ENCODE results near the gene RSPH4A.
A peak's percentile ranks its signal among the peaks of the same experiment; 100 is the strongest.
"Not testable (repeated sequence)": the region's sequence is repeated elsewhere in the genome, so short reads cannot be mapped to it uniquely, and the experiment has no call there.

Gene RSPH4A

DNA sequence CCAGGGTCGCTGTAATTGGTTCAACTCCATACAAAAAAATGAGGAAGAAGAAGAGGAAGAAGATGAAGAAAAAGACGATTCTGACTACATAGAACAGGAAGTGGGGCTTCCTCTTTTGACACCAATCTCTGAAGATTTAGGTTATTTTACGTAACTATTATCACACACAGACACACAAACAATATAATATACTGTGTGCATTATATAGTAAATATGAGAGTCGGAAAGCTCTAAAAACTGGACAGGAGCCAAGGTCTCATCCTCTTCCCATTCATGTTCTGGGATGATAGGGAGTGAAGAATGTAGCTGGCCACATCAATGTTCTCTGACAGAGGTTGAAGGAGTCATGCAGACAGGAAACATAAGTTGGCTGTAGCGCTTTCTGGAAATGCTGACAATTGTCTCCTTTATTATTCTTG, 13.3 kb downstream of the RSPH4A start:
- DNase-seq: no peak

GRCh38 chr6:116631379-116631990, 15.2 kb downstream of the RSPH4A start:
- DNase-seq: no peak

DNA sequence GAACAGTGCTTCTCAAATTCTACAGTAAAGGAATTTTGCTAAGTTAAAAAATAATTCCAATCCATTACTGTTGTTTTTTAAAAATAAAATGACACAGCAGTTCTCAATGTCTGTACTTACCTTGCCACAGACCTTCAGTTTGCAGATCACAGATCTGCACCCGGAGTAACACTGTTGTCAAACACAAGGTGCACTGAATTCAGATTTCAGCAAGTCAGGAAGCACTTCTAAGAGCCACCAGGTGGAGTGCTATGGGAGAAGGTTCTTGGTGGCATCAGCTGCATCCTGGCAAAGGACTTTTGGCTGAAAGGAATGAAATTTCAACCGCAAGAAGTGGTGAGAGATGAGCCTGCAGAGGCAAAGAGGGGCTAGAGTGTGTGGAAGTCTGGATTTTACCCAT, 17.4 kb downstream of the RSPH4A start:
- DNase-seq: no peak

- no peak for DNase-seq
Observed at GRCh38 chr6:116648156-116648555, 31.9 kb downstream of the RSPH4A start.

DNA sequence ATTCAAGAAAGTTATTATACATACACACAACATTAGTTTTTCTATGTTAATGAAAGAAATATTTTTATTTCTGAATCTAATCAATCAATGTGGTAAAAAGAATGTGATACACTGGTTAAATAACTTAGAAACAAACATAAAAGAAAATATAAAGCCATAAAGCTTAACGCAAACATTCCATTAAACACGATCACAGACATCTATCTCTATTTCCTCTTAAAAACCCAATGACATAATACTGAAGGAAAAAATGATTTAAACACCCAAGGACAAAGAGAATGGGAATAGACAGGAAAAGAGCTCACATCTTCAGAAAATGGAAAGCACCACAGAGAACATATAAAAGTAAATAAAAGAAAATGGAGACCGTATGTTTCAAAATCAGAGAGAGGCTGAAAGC, 32.9 kb downstream of the RSPH4A start:
- no peak for DNase-seq

DNA sequence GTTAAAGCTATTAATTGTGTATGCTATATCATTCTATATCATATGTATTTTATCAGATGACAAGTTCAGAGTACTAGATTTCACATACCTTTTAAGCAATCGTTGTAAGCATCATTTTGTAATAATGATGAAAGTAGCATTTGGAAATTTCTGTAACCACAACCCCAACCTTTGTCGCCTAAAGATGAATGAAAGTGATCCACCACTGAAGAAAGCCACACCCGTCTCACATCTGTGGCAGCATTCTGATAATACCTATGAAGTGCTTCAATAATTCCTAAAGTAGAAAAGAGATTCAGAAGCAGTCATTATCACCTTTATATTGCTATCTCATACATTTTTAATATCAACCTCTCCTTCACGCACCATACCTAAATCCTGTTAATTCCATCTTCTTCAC, 35.6 kb downstream of the RSPH4A start:
- no peak for DNase-seq

DNA sequence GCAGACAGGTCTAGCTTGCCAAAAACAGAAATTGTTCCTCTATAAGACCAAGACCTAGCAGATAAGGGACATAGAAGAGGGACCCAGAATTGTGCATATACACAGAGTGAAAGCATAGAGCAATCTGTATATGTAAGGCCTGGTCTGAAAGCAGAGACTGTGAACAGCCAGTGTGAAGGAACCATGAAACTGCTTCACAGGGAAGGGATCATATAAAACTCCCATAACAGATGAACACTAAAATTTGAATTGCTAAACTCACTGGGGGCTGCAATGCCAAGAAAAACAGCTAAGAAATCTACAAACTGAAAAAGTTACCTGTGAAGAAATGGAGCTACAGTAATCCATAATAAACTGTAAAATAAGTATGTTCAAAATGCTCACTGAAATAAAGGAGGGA, 45.3 kb downstream of the RSPH4A start:
- DNase-seq: no peak

GRCh38 chr6:116662202-116662601, 45.9 kb downstream of the RSPH4A start:
- DNase-seq: no peak

DNA sequence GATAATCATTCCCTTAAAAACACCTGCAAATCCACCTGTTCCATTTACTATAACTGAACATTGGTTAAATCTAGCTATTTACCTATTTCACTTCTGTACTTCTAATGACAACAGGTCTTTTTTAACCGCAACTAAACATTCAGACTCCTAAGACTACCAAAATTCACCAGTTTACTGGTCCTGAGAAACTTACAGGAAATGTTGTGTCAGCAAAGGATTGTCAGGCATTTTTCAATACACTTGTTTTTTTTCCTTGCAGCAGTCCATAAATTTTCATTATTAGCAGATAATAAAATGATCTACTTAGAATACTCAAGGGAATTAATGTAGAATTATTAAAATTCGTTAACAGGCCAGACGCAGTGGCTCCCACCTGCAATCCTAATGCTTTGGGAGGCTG, 47.0 kb downstream of the RSPH4A start:
- no peak for DNase-seq

GRCh38 chr6:116664169-116664568, 47.9 kb downstream of the RSPH4A start:
- DNase-seq: not testable (repeated sequence)

- no peak for DNase-seq
Observed at GRCh38 chr6:116665464-116665863, 49.2 kb downstream of the RSPH4A start.

- no peak for DNase-seq
Observed at GRCh38 chr6:116666869-116667268, 50.6 kb downstream of the RSPH4A start.

DNA sequence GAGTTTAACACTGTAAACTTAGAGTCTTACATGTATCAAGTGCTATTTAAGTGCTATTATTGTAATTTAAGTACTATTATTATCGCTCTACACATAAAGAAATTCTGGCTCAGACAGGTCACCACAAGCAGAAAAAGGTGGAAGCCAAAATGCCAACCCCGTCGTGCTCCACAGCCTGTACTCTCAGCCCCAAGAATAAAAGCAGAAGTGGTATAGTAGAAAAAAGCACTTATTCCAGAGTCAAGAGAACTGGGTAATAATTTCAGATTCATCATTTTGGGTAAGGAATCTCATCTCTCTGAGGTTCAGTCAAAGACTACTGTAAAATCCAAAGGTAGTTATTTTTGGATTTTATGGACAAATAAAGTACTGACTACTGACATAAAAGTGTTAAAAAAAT, 51.3 kb downstream of the RSPH4A start:
- DNase-seq: no peak

GRCh38 chr6:116672306-116672705, 56.0 kb downstream of the RSPH4A start:
- peak; percentile 25 for DNase-seq

DNA sequence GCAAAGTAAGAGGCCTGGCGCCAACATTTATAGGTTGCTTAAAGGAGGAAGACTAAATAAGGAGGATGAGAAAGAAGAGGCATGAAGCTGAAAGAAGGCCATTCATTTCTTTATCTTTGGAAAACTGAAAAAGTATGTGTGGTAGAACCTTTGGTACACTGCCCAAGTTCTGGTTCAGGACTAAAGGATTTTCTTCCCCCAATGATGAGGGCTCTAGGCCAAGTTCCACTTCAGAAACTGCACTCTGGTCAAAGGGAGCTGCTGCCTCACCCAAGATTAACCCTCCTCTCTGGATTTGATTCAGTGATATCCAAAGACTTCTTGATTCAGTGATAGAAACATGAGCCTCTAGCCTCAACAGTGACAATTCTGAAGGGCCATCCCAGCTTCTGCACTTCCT, 59.7 kb downstream of the RSPH4A start:
- DNase-seq: no peak

DNA sequence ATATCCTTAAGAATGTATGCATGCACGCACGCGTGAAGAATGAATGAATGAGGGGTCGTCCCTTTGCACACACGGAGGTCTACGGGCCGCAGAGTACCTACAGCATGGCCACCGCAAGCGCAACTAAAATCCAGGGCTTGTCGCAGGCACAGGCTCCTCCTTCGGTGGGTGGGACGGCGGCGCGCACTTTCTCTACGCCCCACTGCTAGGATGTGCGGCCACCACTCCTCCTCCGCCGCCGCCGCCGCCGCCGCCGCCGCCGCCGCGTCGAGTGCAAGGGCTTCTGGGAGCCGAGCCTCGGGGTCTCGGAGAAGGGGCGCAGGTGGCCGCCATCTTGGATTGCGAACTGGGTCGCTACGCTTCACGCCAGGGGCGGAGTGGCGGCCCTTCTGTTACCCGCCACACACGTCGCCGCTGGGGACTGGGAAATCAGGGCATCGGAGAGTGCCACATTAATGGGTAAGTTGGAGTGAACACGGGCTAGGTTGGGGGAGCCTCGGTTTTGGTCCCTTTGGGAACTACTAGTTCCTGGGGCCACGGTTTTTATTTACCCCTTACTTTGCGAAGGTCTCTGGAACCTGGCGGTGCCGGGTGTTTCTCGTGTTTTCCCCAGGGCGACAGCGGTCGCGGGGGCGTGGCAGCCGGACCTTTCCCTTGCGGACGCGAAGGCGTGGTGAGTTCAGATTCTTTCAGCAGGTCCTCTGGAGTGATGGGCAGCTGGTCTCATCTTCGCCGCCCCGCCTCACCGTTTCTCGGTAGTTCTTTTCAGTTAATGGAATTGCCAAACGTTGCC, 64.8 kb downstream of the RSPH4A start, which contains the start of gene KPNA5:
Gene KPNA5, plus strand, starts transcription at position 332 of the 793 bp plus-strand sequence. Its CDS starts 124 bp downstream, at position 456.
- peak; percentile 88 for DNase-seq

DNA sequence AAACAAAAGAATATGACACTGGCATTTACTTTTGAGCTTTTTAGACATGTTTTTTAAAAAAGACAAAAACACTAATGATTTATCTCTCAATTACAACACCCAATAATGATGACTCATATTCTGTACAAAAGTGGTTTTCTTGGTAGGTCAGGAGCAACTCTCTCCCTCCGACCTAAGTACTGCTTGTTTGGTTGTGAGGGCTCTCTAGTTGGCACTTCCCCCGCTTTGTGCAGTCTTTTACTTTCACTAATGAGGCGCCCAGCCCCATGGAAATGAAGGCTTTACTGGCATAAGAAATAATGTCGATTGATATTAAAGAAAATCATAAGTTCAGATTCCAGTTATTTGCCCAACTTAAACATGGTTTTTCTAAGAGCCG, 66.0 kb downstream of the RSPH4A start:
- DNase-seq: no peak

Data from NCI-H226 (cell line).